ENCODE results near the gene CDH7. TPM values are rescaled to one million over a fixed set of nuclear protein-coding genes. Genes with fewer than 3 reads are reported as not detected.

Gene CDH7
- total RNA-seq, 4 donors from 2014 or later, result 0.13 to 0.15 TPM; not detected in 2

DNA sequence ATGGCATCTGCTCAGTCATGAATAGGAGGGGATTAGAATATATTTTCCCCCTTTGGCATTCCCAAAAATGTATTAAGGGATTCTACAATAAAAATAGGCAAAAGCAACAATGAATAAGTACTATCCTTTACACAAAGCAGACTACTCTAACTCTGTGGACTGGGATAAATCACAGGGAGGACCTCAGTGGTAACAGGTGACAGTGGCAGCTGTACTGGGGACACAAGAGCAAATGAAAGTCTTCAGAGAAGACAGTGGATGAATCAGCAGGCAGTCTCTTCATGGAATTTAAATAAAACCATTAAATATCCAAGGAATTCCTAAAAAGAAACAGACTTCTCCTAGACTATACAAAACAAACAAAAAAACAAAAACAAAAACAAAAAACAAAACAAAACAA is 4.8 kb downstream of the CDH7 start:
- intact Hi-C loops (cut with DNase I; ENCODE audit: low total_unique reads), result no loop called here
- no peak overlapping the region for H3K4me3 ChIP-seq (ENCODE audit: low read depth, poor library complexity, severe bottlenecking)
- TF ChIP-seq, protein P1, sequence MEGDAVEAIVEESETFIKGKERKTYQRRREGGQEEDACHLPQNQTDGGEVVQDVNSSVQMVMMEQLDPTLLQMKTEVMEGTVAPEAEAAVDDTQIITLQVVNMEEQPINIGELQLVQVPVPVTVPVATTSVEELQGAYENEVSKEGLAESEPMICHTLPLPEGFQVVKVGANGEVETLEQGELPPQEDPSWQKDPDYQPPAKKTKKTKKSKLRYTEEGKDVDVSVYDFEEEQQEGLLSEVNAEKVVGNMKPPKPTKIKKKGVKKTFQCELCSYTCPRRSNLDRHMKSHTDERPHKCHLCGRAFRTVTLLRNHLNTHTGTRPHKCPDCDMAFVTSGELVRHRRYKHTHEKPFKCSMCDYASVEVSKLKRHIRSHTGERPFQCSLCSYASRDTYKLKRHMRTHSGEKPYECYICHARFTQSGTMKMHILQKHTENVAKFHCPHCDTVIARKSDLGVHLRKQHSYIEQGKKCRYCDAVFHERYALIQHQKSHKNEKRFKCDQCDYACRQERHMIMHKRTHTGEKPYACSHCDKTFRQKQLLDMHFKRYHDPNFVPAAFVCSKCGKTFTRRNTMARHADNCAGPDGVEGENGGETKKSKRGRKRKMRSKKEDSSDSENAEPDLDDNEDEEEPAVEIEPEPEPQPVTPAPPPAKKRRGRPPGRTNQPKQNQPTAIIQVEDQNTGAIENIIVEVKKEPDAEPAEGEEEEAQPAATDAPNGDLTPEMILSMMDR (IDR thresholded peaks at IDR 0.05), result no peak
- TF ChIP-seq POLR2A (IDR thresholded peaks at IDR 0.05), result no peak
- no peak for DNase-seq (ENCODE audit: low spot score in 2 of 2)

DNA sequence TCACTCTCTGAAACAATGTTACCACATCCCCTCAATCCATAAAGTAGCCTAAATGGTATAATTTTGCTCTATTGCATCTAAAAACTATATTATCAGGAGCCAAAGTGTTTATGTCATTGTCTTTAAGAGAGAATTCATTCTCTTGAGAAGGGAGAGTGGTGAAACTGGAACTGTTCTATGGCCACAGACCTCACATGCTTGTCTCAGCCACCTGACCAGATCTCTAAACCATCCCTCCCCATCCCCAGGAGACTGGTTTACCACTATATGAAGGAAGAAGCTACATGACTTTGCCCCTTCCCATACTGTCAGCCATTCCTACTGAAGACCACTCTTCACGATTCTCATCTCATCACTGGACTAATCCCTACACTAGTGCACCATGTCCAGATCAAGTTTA is 9.6 kb downstream of the CDH7 start:
- TF ChIP-seq POLR2A (IDR thresholded peaks at IDR 0.05), result no peak
- TF ChIP-seq, protein P1 (IDR thresholded peaks at IDR 0.05), result no peak

DNA sequence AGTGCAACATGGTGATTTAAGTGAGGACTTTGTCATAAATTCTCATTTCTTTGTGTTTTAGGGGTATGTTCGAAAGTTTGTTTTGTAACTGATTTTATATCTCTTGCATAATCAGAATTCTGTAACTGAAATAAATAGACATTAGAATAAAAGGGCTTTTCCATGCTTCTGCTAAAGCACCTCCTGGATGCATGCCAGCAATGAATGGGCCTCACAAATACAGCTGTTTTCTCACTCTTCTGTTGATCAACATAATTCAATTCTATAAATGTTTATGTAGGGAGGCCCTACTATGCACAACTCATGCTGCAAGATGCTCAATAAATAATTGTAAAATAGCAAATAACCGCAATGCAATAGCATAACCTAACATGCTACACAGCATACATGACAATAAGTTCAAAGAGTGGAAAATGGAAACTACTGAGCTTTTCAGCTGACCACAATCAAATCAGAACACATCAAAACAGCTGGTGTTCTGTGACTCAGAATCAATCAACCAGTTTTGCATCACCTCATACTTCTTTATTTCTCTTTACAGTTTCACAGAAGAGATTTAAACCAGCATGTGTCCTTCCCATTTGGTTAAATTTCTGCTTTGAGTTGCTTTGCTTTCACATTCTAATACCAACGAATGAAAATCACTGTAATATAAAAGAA is 11.0 kb downstream of the CDH7 start:
- 69 to 74% methylated on average over 3 of the region's 3 CpGs for WGBS, 2 donors
- TF ChIP-seq, protein P1 (IDR thresholded peaks at IDR 0.05), result no peak
- no peak overlapping the region for H3K4me3 ChIP-seq (ENCODE audit: low read depth, poor library complexity, severe bottlenecking)
- no peak for DNase-seq (ENCODE audit: low spot score in 2 of 2)
- intact Hi-C loops (cut with DNase I; ENCODE audit: low total_unique reads), result no loop called here

More for the DNA sequence above, 9.6 kb downstream of the CDH7 start:
- H3K4me3 ChIP-seq (ENCODE audit: low read depth, poor library complexity, severe bottlenecking), result no peak overlapping the region
- 56 to 63% methylated on average over 1 of the region's 1 CpG for WGBS, 2 donors
- intact Hi-C loops (cut with DNase I; ENCODE audit: low total_unique reads), result no loop called here
- DNase-seq (ENCODE audit: low spot score in 2 of 2), result no peak

DNA sequence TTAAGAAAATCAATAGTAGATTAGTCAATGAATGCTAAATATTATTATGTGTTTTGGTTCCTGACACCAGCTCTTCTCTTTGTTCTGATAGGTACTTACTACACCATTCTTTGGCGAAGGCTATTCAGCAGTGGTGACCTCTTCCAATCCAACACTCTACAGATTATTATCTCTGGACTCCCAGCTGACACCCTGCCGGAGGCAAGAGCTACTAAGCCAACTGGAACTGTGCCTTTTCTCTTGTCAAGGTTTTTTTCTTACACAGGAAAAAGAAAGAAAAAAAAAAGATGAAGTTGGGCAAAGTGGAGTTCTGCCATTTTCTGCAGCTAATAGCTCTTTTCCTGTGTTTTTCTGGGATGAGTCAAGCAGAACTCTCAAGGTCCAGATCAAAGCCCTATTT is 11.7 kb downstream of the CDH7 start:
- WGBS, 2 donors, result 44 to 54% methylated on average over 2 of the region's 2 CpGs

DNA sequence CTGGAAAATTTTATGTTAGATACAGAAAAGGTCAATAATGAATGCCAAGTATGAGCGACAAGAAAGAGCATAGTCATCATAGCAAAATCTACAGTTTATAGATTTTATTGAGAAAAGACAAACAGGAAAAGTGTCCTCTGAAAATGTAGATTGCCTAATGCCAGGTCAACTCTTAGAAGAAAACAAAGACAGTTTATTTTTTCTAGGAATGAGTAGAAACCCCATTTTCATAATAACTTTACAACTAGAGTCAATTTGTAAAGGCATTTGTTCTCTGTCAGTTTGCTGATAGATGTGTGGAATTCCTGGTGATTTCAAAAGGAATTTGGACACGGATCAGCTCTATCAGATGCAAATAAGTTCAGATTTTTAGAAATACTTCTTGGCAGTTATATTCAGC is 16.6 kb downstream of the CDH7 start:
- intact Hi-C loops (cut with DNase I; ENCODE audit: low total_unique reads), result no loop called here
- 60 to 67% methylated on average over 2 of the region's 2 CpGs for WGBS, 2 donors
- H3K4me3 ChIP-seq (ENCODE audit: low read depth, poor library complexity, severe bottlenecking), result no peak overlapping the region
- TF ChIP-seq, protein P1 (IDR thresholded peaks at IDR 0.05), result no peak
- TF ChIP-seq POLR2A (IDR thresholded peaks at IDR 0.05), result no peak
- DNase-seq (ENCODE audit: low spot score in 2 of 2), result no peak

More for the DNA sequence above, 11.7 kb downstream of the CDH7 start:
- no peak for TF ChIP-seq POLR2A (IDR thresholded peaks at IDR 0.05)
- TF ChIP-seq, protein P1 (IDR thresholded peaks at IDR 0.05), result no peak
- intact Hi-C loops (cut with DNase I; ENCODE audit: low total_unique reads), result no loop called here
- no peak overlapping the region for H3K4me3 ChIP-seq (ENCODE audit: low read depth, poor library complexity, severe bottlenecking)
- DNase-seq (ENCODE audit: low spot score in 2 of 2), result no peak
